ENCODE results near the gene PCDH9.

The PCDH9 gene

GRCh38 chr13:66803013-66803807 lies 426.9 kb downstream of the PCDH9 start:
- DNase-seq (ENCODE audit: low read depth in 1 of 2, low spot score in 1 of 2): no peak
- TF ChIP-seq POLR2AphosphoS5 (IDR thresholded peaks at IDR 0.05; ENCODE audit: low read depth) (no peak), SPI1 (IDR thresholded peaks at IDR 0.05; ENCODE audit: borderline replicate concordance, low read depth) (no peak), REST (IDR thresholded peaks at IDR 0.05; ENCODE audit: insufficient replicate concordance, low read depth) (no peak), CTCF (IDR thresholded peaks at IDR 0.05; ENCODE audit: insufficient read depth, low read length) (no peak), GABPA (IDR thresholded peaks at IDR 0.05; ENCODE audit: low read depth) (no peak)
- H3K27me3 ChIP-seq (ENCODE audit: insufficient read depth, poor library complexity, severe bottlenecking): no peaks in the 10 kb centered on the region
- H3K4me3 ChIP-seq (replicated peaks; ENCODE audit: insufficient read depth, low read length): no peak overlapping the region
- no peak overlapping the region for H3K27ac ChIP-seq (replicated peaks)

DNA sequence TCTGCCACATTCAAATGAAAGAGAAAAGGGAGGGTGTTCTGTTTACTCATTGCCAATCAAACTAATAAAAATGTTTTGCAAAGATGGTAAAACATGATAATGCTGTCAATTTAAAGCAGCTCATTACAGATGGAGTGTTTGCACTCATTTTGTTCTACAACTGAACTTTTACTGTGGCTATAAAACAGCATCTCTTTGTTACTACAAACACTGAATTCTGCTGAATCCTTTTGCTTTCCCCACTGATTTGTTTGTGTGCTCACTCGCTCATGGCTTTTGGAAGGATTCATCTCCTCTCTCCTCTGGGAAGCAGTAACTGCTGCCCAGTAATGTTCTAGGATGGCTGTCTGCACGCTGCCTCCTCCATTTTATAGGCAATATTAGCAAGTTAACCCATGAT lies 434.5 kb downstream of the PCDH9 start:
- H3K27me3 ChIP-seq (ENCODE audit: insufficient read depth, poor library complexity, severe bottlenecking): no peaks in the 10 kb centered on the region
- TF ChIP-seq GABPA (IDR thresholded peaks at IDR 0.05; ENCODE audit: low read depth) (no peak), CTCF (IDR thresholded peaks at IDR 0.05; ENCODE audit: insufficient read depth, low read length) (no peak), SPI1 (IDR thresholded peaks at IDR 0.05; ENCODE audit: borderline replicate concordance, low read depth) (no peak), POLR2AphosphoS5 (IDR thresholded peaks at IDR 0.05; ENCODE audit: low read depth) (no peak)
- no peak overlapping the region for H3K4me3 ChIP-seq (replicated peaks; ENCODE audit: insufficient read depth, low read length)
- DNase-seq (ENCODE audit: low read depth in 1 of 2, low spot score in 1 of 2): no peak
- H3K27ac ChIP-seq (replicated peaks): no peak overlapping the region

DNA sequence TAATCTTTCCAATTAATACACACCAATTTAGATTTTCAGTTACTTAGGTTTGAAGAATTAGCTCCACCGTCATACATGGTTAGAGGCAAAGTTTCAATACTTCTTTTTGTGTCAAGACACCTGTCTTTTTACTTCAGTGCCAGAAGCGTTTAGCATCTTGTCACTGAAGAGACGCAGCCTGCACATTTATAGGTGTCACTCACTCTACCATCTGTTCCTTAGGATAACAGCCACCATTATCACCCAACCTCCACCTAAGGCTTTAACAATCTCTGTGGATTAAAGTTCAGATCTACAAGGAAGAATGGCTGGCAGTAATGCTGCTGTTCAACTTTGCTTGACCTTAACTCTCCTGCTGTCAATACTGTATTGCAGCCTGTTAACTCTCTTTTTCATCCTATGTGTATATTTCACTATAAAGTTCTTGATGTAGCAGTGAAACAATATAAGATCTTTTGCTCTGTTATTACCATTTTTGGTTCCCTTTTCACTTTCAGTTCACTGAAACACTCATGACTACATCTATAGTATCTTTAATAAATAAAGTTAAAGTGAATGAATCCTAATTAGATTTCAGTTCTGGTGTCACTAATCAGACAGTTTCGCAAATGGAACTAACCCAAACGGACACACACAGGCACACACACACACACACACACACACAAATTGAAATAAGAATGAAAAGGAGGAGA lies 435.6 kb downstream of the PCDH9 start:
- TF ChIP-seq CTCF (IDR thresholded peaks at IDR 0.05; ENCODE audit: insufficient read depth, low read length) (no peak), REST (IDR thresholded peaks at IDR 0.05; ENCODE audit: insufficient replicate concordance, low read depth) (no peak), GABPA (IDR thresholded peaks at IDR 0.05; ENCODE audit: low read depth) (no peak), POLR2AphosphoS5 (IDR thresholded peaks at IDR 0.05; ENCODE audit: low read depth) (no peak), SPI1 (IDR thresholded peaks at IDR 0.05; ENCODE audit: borderline replicate concordance, low read depth) (no peak)
- no peak overlapping the region for H3K27ac ChIP-seq (replicated peaks)
- H3K27me3 ChIP-seq (ENCODE audit: insufficient read depth, poor library complexity, severe bottlenecking): no peaks in the 10 kb centered on the region
- DNase-seq (ENCODE audit: low read depth in 1 of 2, low spot score in 1 of 2): no peak
- no peak overlapping the region for H3K4me3 ChIP-seq (replicated peaks; ENCODE audit: insufficient read depth, low read length)
